ENCODE results near the gene THAP3. TPM values are rescaled to one million over a fixed set of nuclear protein-coding genes. Genes with fewer than 3 reads are reported as not detected.

Gene THAP3
- total and polyA plus RNA-seq, 9 of the 15 experiments (the other 6 are each of a cell fraction or from before 2014, with no cell fraction given) = 1.9 to 31.2 (median 18.2) TPM

GRCh38 chr1:6580593-6581409, 43.9 kb upstream of the THAP3 start (continued):
- 0 out of 2 replicates have a peak, but pooled peaks have one; percentile 42 for TF ChIP-seq ZC3H11A (IDR thresholded peaks at IDR 0.05; ENCODE audit: low read depth, low read length)
- TF ChIP-seq CBFB (CRISPR knock-in tag; IDR thresholded peaks at IDR 0.05) = 0 out of 2 replicates have a peak, but pooled peaks have one; percentile 59
- TF ChIP-seq ZNF77 (CRISPR knock-in tag; IDR thresholded peaks at IDR 0.05) = no peak
- TF ChIP-seq KDM5B (IDR thresholded peaks at IDR 0.05; ENCODE audit: insufficient replicate concordance, low read depth, low read length) = peak; percentile 28
- peak; percentile 52; the same call in 1 of the 2 replicates for TF ChIP-seq MYC (IDR thresholded peaks at IDR 0.05; ENCODE audit: low read depth, low read length)
- no peak for TF ChIP-seq MYC (CRISPR knock-in tag; IDR thresholded peaks at IDR 0.05; ENCODE audit: borderline replicate concordance, low read depth)
- TF ChIP-seq ZNF395 (CRISPR knock-in tag; IDR thresholded peaks at IDR 0.05) = peak; percentile 66; the same call in 1 of the 2 replicates
- no peak for TF ChIP-seq PRPF4 (IDR thresholded peaks at IDR 0.05; ENCODE audit: insufficient read depth, low read depth, low read length, poor library complexity, severe bottlenecking)
- TF ChIP-seq TFAP4 (CRISPR knock-in tag; IDR thresholded peaks at IDR 0.05; ENCODE audit: borderline replicate concordance) = peak; percentile 50; the same call in 1 of the 2 replicates
- peak; percentile 31; the same call in 1 of the 2 replicates for TF ChIP-seq PATZ1 (CRISPR knock-in tag; IDR thresholded peaks at IDR 0.05; ENCODE audit: borderline replicate concordance)
- 0 out of 2 replicates have a peak, but pooled peaks have one; percentile 2 for TF ChIP-seq NFIC (IDR thresholded peaks at IDR 0.05)

All from K562 (cell line).